GM23338 (cell line): ENCODE results near the gene PPFIA4. TPM values are rescaled to one million over a fixed set of nuclear protein-coding genes. Genes with fewer than 3 reads are reported as not detected.

Experiments used
- ATAC-seq: fragments of 200-7000 bp; cut with Tn5 transposase; 3 replicates; pipeline ENCODE4 v1.9.1; 2020
- DNase-seq: peaks from one replicate; pipeline ENCODE4 v3.0.0-alpha.2; 2015; ENCODE audit warnings: low spot score
- H2AFZ ChIP-seq: fragments of 200-600 bp; sonication (generic); 2 replicates; pipeline ENCODE4 v1.8.0; 2016; ENCODE audit warnings: antibody characterized with exemption, mild to moderate bottlenecking, moderate library complexity
- H3F3A ChIP-seq: fragments of 200-600 bp; sonication (generic); replicated peaks from 2 replicates; pipeline ENCODE4 v1.8.0; 2017; ENCODE audit warnings: antibody characterized with exemption, mixed run types, low read depth
- H3K27ac ChIP-seq: fragments of 200-600 bp; sonication (generic); 2 replicates; pipeline ENCODE4 v1.6.1; 2016; ENCODE audit warnings: low read depth
- H3K27me3 ChIP-seq: fragments of 200-600 bp; sonication (generic); 2 replicates; pipeline ENCODE4 v1.8.0; 2016; ENCODE audit warnings: mild to moderate bottlenecking, mixed run types, moderate library complexity; ENCODE audit not compliant: insufficient read depth
- H3K36me3 ChIP-seq: fragments of 200-600 bp; sonication (generic); 2 replicates; pipeline ENCODE4 v1.8.0; 2016; ENCODE audit warnings: mild to moderate bottlenecking; ENCODE audit not compliant: insufficient read depth
- H3K4me1 ChIP-seq: fragments of 200-600 bp; sonication (generic); 2 replicates; pipeline ENCODE4 v1.8.0; 2016; ENCODE audit warnings: mild to moderate bottlenecking, moderate library complexity; ENCODE audit not compliant: insufficient read depth
- H3K4me2 ChIP-seq: fragments of 200-600 bp; sonication (generic); 2 replicates; pipeline ENCODE4 v1.7.1; 2017; ENCODE audit warnings: mixed run types
- H3K4me3 ChIP-seq: fragments of 200-600 bp; sonication (generic); 2 replicates; pipeline ENCODE4 v1.6.1; 2016; ENCODE audit warnings: mixed run types
- H3K79me2 ChIP-seq: fragments of 200-600 bp; sonication (generic); replicated peaks from 2 replicates; pipeline ENCODE4 v1.8.0; 2017; ENCODE audit warnings: mild to moderate bottlenecking; ENCODE audit not compliant: insufficient read depth
- H3K9me2 ChIP-seq: fragments of 200-600 bp; sonication (generic); 2 replicates; pipeline ENCODE4 v1.8.0; 2017; ENCODE audit not compliant: insufficient read depth
- H4K20me1 ChIP-seq: fragments of 200-600 bp; sonication (generic); replicated peaks from 2 replicates; pipeline ENCODE4 v1.8.0; 2017; ENCODE audit warnings: mild to moderate bottlenecking; ENCODE audit not compliant: insufficient read depth
- H3K27ac Mint-ChIP-seq: 2 replicates; pipeline ENCODE4 v1.8.0; 2020; ENCODE audit warnings: inconsistent platforms, mild to moderate bottlenecking, moderate library complexity, mixed read lengths
- H3K27me3 Mint-ChIP-seq: 3 replicates; pipeline ENCODE4 v1.8.0; 2022; ENCODE audit warnings: low read depth, mild to moderate bottlenecking, moderate library complexity, mixed read lengths, inconsistent platforms; ENCODE audit not compliant: insufficient read depth, poor library complexity
- H3K36me3 Mint-ChIP-seq: 3 replicates; pipeline ENCODE4 v1.8.0; 2021; ENCODE audit warnings: low read depth, mild to moderate bottlenecking, inconsistent platforms, moderate library complexity, mixed read lengths
- H3K4me1 Mint-ChIP-seq: 3 replicates; pipeline ENCODE4 v1.8.0; 2020; ENCODE audit warnings: mild to moderate bottlenecking, inconsistent platforms, mixed read lengths
- H3K4me3 Mint-ChIP-seq: 3 replicates; pipeline ENCODE4 v1.8.0; 2021; ENCODE audit warnings: moderate library complexity, mild to moderate bottlenecking, inconsistent platforms, mixed read lengths
- H3K9me3 Mint-ChIP-seq: 3 replicates; pipeline ENCODE4 v1.8.0; 2020; ENCODE audit warnings: moderate library complexity, mild to moderate bottlenecking, inconsistent platforms, mixed read lengths
- CREB1 ChIP-seq: fragments of 250-450 bp; sonication (Bioruptor Pico); IDR thresholded peaks from 2 replicates; pipeline ENCODE4 v1.5.0; 2020; ENCODE audit warnings: low read depth, mild to moderate bottlenecking, moderate library complexity
- EZH2 ChIP-seq: fragments of 200-600 bp; sonication (generic); IDR thresholded peaks from one replicate; pipeline ENCODE4 v1.8.0; 2017; ENCODE audit warnings: antibody characterized with exemption, mild to moderate bottlenecking, low read depth; ENCODE audit not compliant: unreplicated experiment
- EZH2phosphoT487 ChIP-seq: fragments of 200-600 bp; sonication (generic); IDR thresholded peaks from one replicate; pipeline ENCODE4 v1.8.1; 2018; ENCODE audit warnings: antibody characterized with exemption; ENCODE audit not compliant: unreplicated experiment
- JUNB ChIP-seq: IDR thresholded peaks from one replicate; pipeline ENCODE4 v1.6.1; 2016; ENCODE audit warnings: antibody characterized with exemption; ENCODE audit not compliant: unreplicated experiment
- NANOG ChIP-seq: IDR thresholded peaks from 2 replicates; pipeline ENCODE4 v1.6.1; 2016; ENCODE audit warnings: antibody characterized with exemption, borderline replicate concordance
- POLR2AphosphoS5 ChIP-seq: IDR thresholded peaks from 2 replicates; pipeline ENCODE4 v1.6.1; 2016; ENCODE audit warnings: antibody characterized with exemption, low read depth
- REST ChIP-seq: IDR thresholded peaks from one replicate; pipeline ENCODE4 v1.6.1; 2018; ENCODE audit warnings: antibody characterized with exemption; ENCODE audit not compliant: unreplicated experiment
- STAT1 ChIP-seq: IDR thresholded peaks from one replicate; pipeline ENCODE4 v1.6.1; 2016; ENCODE audit warnings: antibody characterized with exemption; ENCODE audit not compliant: unreplicated experiment
- ZNF114 ChIP-seq: fragments of 250-450 bp; sonication (Bioruptor Pico); IDR thresholded peaks from 2 replicates; pipeline ENCODE4 v1.5.0; 2020; ENCODE audit warnings: mild to moderate bottlenecking, moderate library complexity
- ZNF331 ChIP-seq: fragments of 250-450 bp; sonication (Bioruptor Pico); IDR thresholded peaks from 2 replicates; pipeline ENCODE4 v1.5.0; 2020; ENCODE audit warnings: low read depth, mild to moderate bottlenecking, moderate library complexity
- polyA plus RNA-seq: library from polyadenylated mRNA; unstranded; fragments of >200 nt; fragmentation: Nextera tagmentation; extraction: Ambion mirVana; gene quantifications from 2 replicates; pipeline ENCODE4 v1.2.1, GENCODE V29; 2016
- total RNA-seq: library from RNA; depleted of rRNA; stranded (reverse); fragments of >200 nt; shearing (Covaris generic); gene quantifications from 2 replicates; pipeline ENCODE4 v1.2.3, GENCODE V29; 2014
- TF ChIP-seq, protein P1 (sequence below): IDR thresholded peaks from 2 replicates; pipeline ENCODE4 v1.6.1; 2016; ENCODE audit warnings: antibody characterized with exemption
- TF ChIP-seq, protein P2 (sequence below): fragments of 250-450 bp; sonication (Bioruptor Pico); IDR thresholded peaks from 2 replicates; pipeline ENCODE4 v1.5.0; 2020; ENCODE audit warnings: mild to moderate bottlenecking, moderate library complexity
- TF ChIP-seq, protein P3 (sequence below), 2 experiments: fragments of 200-600 bp in 1 of 2; sonication (generic) in 1 of 2; conservative IDR thresholded peaks; 2 replicates each; pipeline versions ENCODE4 v1.5.1 to v1.6.1; 2016 to 2017; ENCODE audit warnings: antibody characterized with exemption in 2 of 2, low read depth in 2 of 2, mild to moderate bottlenecking in 2 of 2, moderate library complexity in 1 of 2

PPFIA4 gene
- total and polyA plus RNA-seq, 2 experiments from 2014 or later: 1.3 to 7.6 TPM

DNA sequence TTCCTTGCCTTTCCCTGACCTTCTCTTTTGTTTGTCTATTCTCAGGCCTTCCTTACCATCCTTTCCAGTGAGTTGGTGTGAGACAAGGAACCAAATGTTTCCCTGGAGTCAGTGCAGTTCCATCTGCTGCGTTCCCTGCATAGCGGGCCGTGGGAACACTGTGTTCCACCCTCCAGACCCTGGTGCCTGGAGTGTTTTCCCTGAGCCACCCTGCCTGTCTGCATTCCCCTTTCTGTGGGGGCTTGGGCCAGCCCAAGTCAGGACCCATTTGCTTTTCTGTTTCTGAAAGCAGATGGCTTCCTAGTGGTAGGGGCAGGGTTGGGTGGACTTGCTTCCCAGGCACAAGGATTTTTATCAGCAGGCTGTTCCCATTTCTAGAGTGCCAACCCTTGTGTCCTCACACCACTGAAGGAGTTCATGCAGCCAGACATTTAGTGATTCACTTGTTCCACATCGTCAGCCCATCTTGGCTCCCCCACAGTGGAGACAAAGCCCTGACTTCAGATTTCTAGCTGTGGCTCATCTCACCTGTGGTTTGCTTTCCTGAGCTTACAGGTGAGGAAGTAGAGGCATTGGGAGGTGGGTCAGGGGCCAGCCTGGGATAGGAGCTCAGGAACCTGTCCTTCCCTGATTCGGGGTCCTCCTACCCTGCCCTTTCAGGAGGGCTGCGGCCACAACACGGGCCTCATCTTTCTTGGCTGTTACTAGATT lies 73.7 kb downstream of the PPFIA4 start:
- no peak for ATAC-seq
- no peak for DNase-seq
- Mint-ChIP-seq H3K4me1 (no peaks in the 10 kb centered on the region), H3K9me3 (peaks cover 11% of the 10 kb centered on the region), H3K27ac (no peak overlapping the region), H3K36me3 (peaks cover 2% of the 10 kb centered on the region; the same call in 1 of the 3 replicates), H3K27me3 (peaks cover 2% of the 10 kb centered on the region), H3K4me3 (no peak overlapping the region)
- H3F3A ChIP-seq: no peaks in the 10 kb centered on the region
- peaks cover 3% of the 10 kb centered on the region; the same call in 1 of the 2 replicates for H3K9me2 ChIP-seq
- no peak overlapping the region for H2AFZ ChIP-seq
- no peak overlapping the region for H3K4me2 ChIP-seq
- no peak overlapping the region for H3K4me3 ChIP-seq
- H3K36me3 ChIP-seq: 0 out of 2 replicates have a peak, but pooled peaks cover 3% of the 10 kb centered on the region
- H3K4me1 ChIP-seq: no peaks in the 10 kb centered on the region
- no peaks in the 10 kb centered on the region for H4K20me1 ChIP-seq
- no peaks in the 10 kb centered on the region for H3K79me2 ChIP-seq
- no peak overlapping the region for H3K27ac ChIP-seq
- TF ChIP-seq STAT1 (no peak), CREB1 (CRISPR knock-in tag) (no peak), POLR2AphosphoS5 (no peak), ZNF331 (CRISPR knock-in tag) (no peak), EZH2 (no peak), JUNB (no peak), ZNF114 (CRISPR knock-in tag) (no peak), EZH2phosphoT487 (no peak), NANOG (no peak), REST (no peak)
- TF ChIP-seq, protein P1, sequence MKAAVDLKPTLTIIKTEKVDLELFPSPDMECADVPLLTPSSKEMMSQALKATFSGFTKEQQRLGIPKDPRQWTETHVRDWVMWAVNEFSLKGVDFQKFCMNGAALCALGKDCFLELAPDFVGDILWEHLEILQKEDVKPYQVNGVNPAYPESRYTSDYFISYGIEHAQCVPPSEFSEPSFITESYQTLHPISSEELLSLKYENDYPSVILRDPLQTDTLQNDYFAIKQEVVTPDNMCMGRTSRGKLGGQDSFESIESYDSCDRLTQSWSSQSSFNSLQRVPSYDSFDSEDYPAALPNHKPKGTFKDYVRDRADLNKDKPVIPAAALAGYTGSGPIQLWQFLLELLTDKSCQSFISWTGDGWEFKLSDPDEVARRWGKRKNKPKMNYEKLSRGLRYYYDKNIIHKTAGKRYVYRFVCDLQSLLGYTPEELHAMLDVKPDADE: no peak
- TF ChIP-seq, protein P2, sequence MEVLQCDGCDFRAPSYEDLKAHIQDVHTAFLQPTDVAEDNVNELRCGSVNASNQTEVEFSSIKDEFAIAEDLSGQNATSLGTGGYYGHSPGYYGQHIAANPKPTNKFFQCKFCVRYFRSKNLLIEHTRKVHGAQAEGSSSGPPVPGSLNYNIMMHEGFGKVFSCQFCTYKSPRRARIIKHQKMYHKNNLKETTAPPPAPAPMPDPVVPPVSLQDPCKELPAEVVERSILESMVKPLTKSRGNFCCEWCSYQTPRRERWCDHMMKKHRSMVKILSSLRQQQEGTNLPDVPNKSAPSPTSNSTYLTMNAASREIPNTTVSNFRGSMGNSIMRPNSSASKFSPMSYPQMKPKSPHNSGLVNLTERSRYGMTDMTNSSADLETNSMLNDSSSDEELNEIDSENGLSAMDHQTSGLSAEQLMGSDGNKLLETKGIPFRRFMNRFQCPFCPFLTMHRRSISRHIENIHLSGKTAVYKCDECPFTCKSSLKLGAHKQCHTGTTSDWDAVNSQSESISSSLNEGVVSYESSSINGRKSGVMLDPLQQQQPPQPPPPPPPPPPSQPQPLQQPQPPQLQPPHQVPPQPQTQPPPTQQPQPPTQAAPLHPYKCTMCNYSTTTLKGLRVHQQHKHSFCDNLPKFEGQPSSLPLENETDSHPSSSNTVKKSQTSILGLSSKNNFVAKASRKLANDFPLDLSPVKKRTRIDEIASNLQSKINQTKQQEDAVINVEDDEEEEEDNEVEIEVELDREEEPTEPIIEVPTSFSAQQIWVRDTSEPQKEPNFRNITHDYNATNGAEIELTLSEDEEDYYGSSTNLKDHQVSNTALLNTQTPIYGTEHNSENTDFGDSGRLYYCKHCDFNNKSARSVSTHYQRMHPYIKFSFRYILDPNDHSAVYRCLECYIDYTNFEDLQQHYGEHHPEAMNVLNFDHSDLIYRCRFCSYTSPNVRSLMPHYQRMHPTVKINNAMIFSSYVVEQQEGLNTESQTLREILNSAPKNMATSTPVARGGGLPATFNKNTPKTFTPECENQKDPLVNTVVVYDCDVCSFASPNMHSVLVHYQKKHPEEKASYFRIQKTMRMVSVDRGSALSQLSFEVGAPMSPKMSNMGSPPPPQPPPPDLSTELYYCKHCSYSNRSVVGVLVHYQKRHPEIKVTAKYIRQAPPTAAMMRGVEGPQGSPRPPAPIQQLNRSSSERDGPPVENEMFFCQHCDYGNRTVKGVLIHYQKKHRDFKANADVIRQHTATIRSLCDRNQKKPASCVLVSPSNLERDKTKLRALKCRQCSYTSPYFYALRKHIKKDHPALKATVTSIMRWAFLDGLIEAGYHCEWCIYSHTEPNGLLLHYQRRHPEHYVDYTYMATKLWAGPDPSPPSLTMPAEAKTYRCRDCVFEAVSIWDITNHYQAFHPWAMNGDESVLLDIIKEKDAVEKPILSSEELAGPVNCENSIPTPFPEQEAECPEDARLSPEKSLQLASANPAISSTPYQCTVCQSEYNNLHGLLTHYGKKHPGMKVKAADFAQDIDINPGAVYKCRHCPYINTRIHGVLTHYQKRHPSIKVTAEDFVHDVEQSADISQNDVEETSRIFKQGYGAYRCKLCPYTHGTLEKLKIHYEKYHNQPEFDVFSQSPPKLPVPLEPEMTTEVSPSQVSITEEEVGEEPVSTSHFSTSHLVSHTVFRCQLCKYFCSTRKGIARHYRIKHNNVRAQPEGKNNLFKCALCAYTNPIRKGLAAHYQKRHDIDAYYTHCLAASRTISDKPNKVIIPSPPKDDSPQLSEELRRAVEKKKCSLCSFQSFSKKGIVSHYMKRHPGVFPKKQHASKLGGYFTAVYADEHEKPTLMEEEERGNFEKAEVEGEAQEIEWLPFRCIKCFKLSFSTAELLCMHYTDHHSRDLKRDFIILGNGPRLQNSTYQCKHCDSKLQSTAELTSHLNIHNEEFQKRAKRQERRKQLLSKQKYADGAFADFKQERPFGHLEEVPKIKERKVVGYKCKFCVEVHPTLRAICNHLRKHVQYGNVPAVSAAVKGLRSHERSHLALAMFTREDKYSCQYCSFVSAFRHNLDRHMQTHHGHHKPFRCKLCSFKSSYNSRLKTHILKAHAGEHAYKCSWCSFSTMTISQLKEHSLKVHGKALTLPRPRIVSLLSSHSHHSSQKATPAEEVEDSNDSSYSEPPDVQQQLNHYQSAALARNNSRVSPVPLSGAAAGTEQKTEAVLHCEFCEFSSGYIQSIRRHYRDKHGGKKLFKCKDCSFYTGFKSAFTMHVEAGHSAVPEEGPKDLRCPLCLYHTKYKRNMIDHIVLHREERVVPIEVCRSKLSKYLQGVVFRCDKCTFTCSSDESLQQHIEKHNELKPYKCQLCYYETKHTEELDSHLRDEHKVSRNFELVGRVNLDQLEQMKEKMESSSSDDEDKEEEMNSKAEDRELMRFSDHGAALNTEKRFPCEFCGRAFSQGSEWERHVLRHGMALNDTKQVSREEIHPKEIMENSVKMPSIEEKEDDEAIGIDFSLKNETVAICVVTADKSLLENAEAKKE (CRISPR knock-in tag): no peak
- TF ChIP-seq, protein P3, sequence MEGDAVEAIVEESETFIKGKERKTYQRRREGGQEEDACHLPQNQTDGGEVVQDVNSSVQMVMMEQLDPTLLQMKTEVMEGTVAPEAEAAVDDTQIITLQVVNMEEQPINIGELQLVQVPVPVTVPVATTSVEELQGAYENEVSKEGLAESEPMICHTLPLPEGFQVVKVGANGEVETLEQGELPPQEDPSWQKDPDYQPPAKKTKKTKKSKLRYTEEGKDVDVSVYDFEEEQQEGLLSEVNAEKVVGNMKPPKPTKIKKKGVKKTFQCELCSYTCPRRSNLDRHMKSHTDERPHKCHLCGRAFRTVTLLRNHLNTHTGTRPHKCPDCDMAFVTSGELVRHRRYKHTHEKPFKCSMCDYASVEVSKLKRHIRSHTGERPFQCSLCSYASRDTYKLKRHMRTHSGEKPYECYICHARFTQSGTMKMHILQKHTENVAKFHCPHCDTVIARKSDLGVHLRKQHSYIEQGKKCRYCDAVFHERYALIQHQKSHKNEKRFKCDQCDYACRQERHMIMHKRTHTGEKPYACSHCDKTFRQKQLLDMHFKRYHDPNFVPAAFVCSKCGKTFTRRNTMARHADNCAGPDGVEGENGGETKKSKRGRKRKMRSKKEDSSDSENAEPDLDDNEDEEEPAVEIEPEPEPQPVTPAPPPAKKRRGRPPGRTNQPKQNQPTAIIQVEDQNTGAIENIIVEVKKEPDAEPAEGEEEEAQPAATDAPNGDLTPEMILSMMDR (conservative IDR thresholded peaks at IDR 0.05; ENCODE audit: low read depth in 2 of 2): no peak
- H3K27me3 ChIP-seq: no peaks in the 10 kb centered on the region
